Uterus (tissue), 2 donors: ENCODE measurements around the gene NBEA.

Experiments
- CTCF ChIP-seq, 4 experiments: fragments of 200-600 bp in 2 of 4; fragments of 450-650 bp in 2 of 4; sonication (generic) in 2 of 4; IDR thresholded peaks; one replicate each; pipeline ENCODE4 v1.5.1; 2016 to 2019; ENCODE audit warnings: antibody characterized with exemption in 4 of 4, mild to moderate bottlenecking in 2 of 4, moderate library complexity in 1 of 4
- POLR2A ChIP-seq, 2 donors: fragments of 450-650 bp; IDR thresholded peaks; one replicate each; pipeline ENCODE4 v1.6.1; 2016; ENCODE audit warnings: antibody characterized with exemption in 2 of 2, mild to moderate bottlenecking in 1 of 2, moderate library complexity in 1 of 2

GRCh38 chr13:35643625-35644024 lies 701.6 kb downstream of the NBEA start:
- TF ChIP-seq CTCF (IDR thresholded peaks at IDR 0.05): no peak
- TF ChIP-seq POLR2A (IDR thresholded peaks at IDR 0.05): no peak
